Loucy (cell line): ENCODE results near the gene PDIA2.

Experiments
- H2AFZ ChIP-seq: fragments of 200-600 bp; sonication (generic); 2 replicates; pipeline ENCODE4 v1.6.0; 2016; ENCODE audit warnings: antibody characterized with exemption, mild to moderate bottlenecking, low read length, moderate library complexity
- H3F3A ChIP-seq: fragments of 200-600 bp; 2 replicates; pipeline ENCODE4 v1.6.0; 2016; ENCODE audit warnings: antibody characterized with exemption, low read depth, mild to moderate bottlenecking
- H3K27me3 ChIP-seq: fragments of 200-600 bp; sonication (generic); 2 replicates; pipeline ENCODE4 v1.6.1; 2014; ENCODE audit warnings: low read length, mild to moderate bottlenecking; ENCODE audit not compliant: insufficient read depth, poor library complexity, severe bottlenecking
- H3K36me3 ChIP-seq: fragments of 200-600 bp; sonication (generic); 2 replicates; pipeline ENCODE4 v1.6.1; 2016; ENCODE audit warnings: low read length; ENCODE audit not compliant: insufficient read depth
- H3K4me1 ChIP-seq: fragments of 200-600 bp; sonication (generic); 2 replicates; pipeline ENCODE4 v1.5.1; 2014; ENCODE audit warnings: low read length, mild to moderate bottlenecking; ENCODE audit not compliant: insufficient read depth, poor library complexity, severe bottlenecking
- H3K4me2 ChIP-seq: fragments of 200-600 bp; sonication (generic); 2 replicates; pipeline ENCODE4 v1.6.0; 2014; ENCODE audit warnings: antibody characterized with exemption, low read length, low read depth, mild to moderate bottlenecking; ENCODE audit not compliant: poor library complexity, severe bottlenecking
- H3K4me3 ChIP-seq: fragments of 200-600 bp; sonication (generic); 2 replicates; pipeline ENCODE4 v1.5.1; 2014; ENCODE audit warnings: low read length, mild to moderate bottlenecking, mixed read lengths; ENCODE audit not compliant: poor library complexity, severe bottlenecking
- H3K79me2 ChIP-seq: fragments of 200-600 bp; sonication (generic); 2 replicates; pipeline ENCODE4 v1.6.1; 2014; ENCODE audit warnings: low read length; ENCODE audit not compliant: insufficient read depth
- H3K9ac ChIP-seq: fragments of 200-600 bp; sonication (generic); 2 replicates; pipeline ENCODE4 v1.6.0; 2014; ENCODE audit warnings: mild to moderate bottlenecking, low read depth, low read length, moderate library complexity; ENCODE audit not compliant: poor library complexity, severe bottlenecking
- H3K9me2 ChIP-seq: fragments of 200-600 bp; sonication (generic); replicated peaks from 2 replicates; pipeline ENCODE4 v1.6.1; 2016; ENCODE audit warnings: low read depth, low read length, mixed read lengths
- H3K9me3 ChIP-seq: fragments of 200-600 bp; sonication (generic); 2 replicates; pipeline ENCODE4 v1.6.1; 2014; ENCODE audit warnings: mild to moderate bottlenecking, antibody characterized with exemption, low read length, low read depth; ENCODE audit not compliant: insufficient read depth
- H4K20me1 ChIP-seq: fragments of 200-600 bp; sonication (generic); 2 replicates; pipeline ENCODE4 v1.6.0; 2014; ENCODE audit warnings: antibody characterized with exemption, low read length, mild to moderate bottlenecking; ENCODE audit not compliant: insufficient read depth, poor library complexity, severe bottlenecking
- CTCF ChIP-seq: fragments of 200-600 bp; sonication (generic); conservative IDR thresholded peaks from 2 replicates; pipeline ENCODE4 v1.5.1; 2014; ENCODE audit warnings: mild to moderate bottlenecking, antibody characterized with exemption, low read length
- EZH2phosphoT487 ChIP-seq: fragments of 200-600 bp; IDR thresholded peaks from 2 replicates; pipeline ENCODE4 v1.6.1; 2018; ENCODE audit warnings: antibody characterized with exemption, mild to moderate bottlenecking, moderate library complexity, borderline replicate concordance

Gene PDIA2

GRCh38 chr16:303760-304505 lies 21.0 kb downstream of the PDIA2 start:
- no peaks in the 10 kb centered on the region for H3K27me3 ChIP-seq
- H2AFZ ChIP-seq = no peak overlapping the region
- no peak overlapping the region for H3K4me3 ChIP-seq
- H4K20me1 ChIP-seq = no peaks in the 10 kb centered on the region
- no peak overlapping the region for H3K9ac ChIP-seq
- no peaks in the 10 kb centered on the region for H3K79me2 ChIP-seq
- no peak overlapping the region for H3K4me2 ChIP-seq
- H3K4me1 ChIP-seq = peaks cover 10% of the 10 kb centered on the region
- H3K9me3 ChIP-seq = no peaks in the 10 kb centered on the region
- no peaks in the 10 kb centered on the region for H3K9me2 ChIP-seq
- H3F3A ChIP-seq = no peaks in the 10 kb centered on the region
- TF ChIP-seq CTCF = peak; percentile 20
- no peak for TF ChIP-seq EZH2phosphoT487
- H3K36me3 ChIP-seq = no peaks in the 10 kb centered on the region; the same call in 1 of the 2 replicates

GRCh38 chr16:305916-306626 lies 23.1 kb downstream of the PDIA2 start:
- Histone ChIP-seq H3K4me2 (no peak overlapping the region), H3K36me3 (no peaks in the 10 kb centered on the region; the same call in 1 of the 2 replicates)

GRCh38 chr16:306911-307370 lies 24.0 kb downstream of the PDIA2 start:
- Histone ChIP-seq H3K27me3 (no peaks in the 10 kb centered on the region), H3K79me2 (no peaks in the 10 kb centered on the region), H3F3A (no peaks in the 10 kb centered on the region), H3K9me2 (no peaks in the 10 kb centered on the region), H3K9ac (no peak overlapping the region), H3K4me3 (no peak overlapping the region), H3K4me1 (peaks cover 13% of the 10 kb centered on the region), H2AFZ (no peak overlapping the region), H3K36me3 (no peaks in the 10 kb centered on the region; the same call in 1 of the 2 replicates), H3K4me2 (peak overlapping the region; percentile 12), H4K20me1 (no peaks in the 10 kb centered on the region), H3K9me3 (no peaks in the 10 kb centered on the region)
- no peak for TF ChIP-seq CTCF
- TF ChIP-seq EZH2phosphoT487 = no peak

More at GRCh38 chr16:305916-306626, 23.1 kb downstream of the PDIA2 start:
- Histone ChIP-seq H3K4me1 (peaks cover 13% of the 10 kb centered on the region), H3K9ac (no peak overlapping the region), H4K20me1 (no peaks in the 10 kb centered on the region), H3K9me2 (no peaks in the 10 kb centered on the region), H3F3A (no peaks in the 10 kb centered on the region), H3K27me3 (no peaks in the 10 kb centered on the region), H2AFZ (no peak overlapping the region), H3K4me3 (no peak overlapping the region), H3K79me2 (no peaks in the 10 kb centered on the region), H3K9me3 (no peaks in the 10 kb centered on the region)
- TF ChIP-seq EZH2phosphoT487 = no peak
- TF ChIP-seq CTCF = no peak
